SK-N-SH (cell line): Measurements from ENCODE around the gene EPB41L2. TPM values are rescaled to one million over a fixed set of nuclear protein-coding genes. Genes with fewer than 3 reads are reported as not detected.
A peak's percentile ranks its signal among the peaks of the same experiment; 100 is the strongest.

Experiments
- CTCF ChIA-PET: fragments of 300-600, 350-600 bp; formaldehyde crosslinking; extraction: SDS; loops from one replicate; lab custom pipeline; 2021; lab: Yijun Ruan, JAX
- POLR2A ChIA-PET: fragments of 350-600 bp; sonication (Branson Sonifier 250); formaldehyde crosslinking; extraction: SDS; loops from one replicate; lab custom pipeline; 2020; ENCODE audit warnings: antibody characterized with exemption, inconsistent platforms; lab: Yijun Ruan, JAX
- DNase-seq: peaks from one replicate; pipeline ENCODE4 v3.0.0; 2012
- H2AFZ ChIP-seq: fragments of 200-600 bp; sonication (generic); 2 replicates; pipeline ENCODE4 v1.8.1; 2016; ENCODE audit warnings: antibody characterized with exemption, mild to moderate bottlenecking, low read depth
- H3F3A ChIP-seq: fragments of 200-600 bp; sonication (generic); replicated peaks from 2 replicates; pipeline ENCODE3; 2016; ENCODE audit warnings: antibody characterized with exemption, mild to moderate bottlenecking; ENCODE audit not compliant: insufficient read depth
- H3K27ac ChIP-seq, 2 experiments: fragments of 200-500 bp in 1 of 2; fragments of 200-600 bp in 1 of 2; sonication (Bioruptor generic) in 1 of 2; sonication (generic), shearing (Covaris generic) in 1 of 2; 2 replicates each; pipeline versions ENCODE4 v1.5.1 to v1.6.1; 2014 to 2016; ENCODE audit warnings: low read depth in 2 of 2, inconsistent platforms in 1 of 2, low read length in 1 of 2, mild to moderate bottlenecking in 1 of 2, mixed read lengths in 1 of 2
- H3K27me3 ChIP-seq: fragments of 200-600 bp; sonication (generic), shearing (Covaris generic); 2 replicates; pipeline ENCODE4 v1.6.1; 2016; ENCODE audit warnings: mixed run types; ENCODE audit not compliant: insufficient read depth
- H3K36me3 ChIP-seq, 2 experiments: fragments of 200-500 bp in 1 of 2; fragments of 200-600 bp in 1 of 2; sonication (Bioruptor generic) in 1 of 2; sonication (generic) in 1 of 2; replicated peaks in 1 of 2; 2 replicates each; pipeline versions ENCODE3 to v1.5.1; 2014 to 2016; ENCODE audit warnings: low read length in 1 of 2, mild to moderate bottlenecking in 1 of 2; ENCODE audit not compliant: insufficient read depth in 2 of 2, control insufficient read depth in 1 of 2
- H3K4me1 ChIP-seq, 2 experiments: fragments of 200-500 bp in 1 of 2; fragments of 200-600 bp in 1 of 2; sonication (Bioruptor generic) in 1 of 2; sonication (generic), shearing (Covaris generic) in 1 of 2; 2 replicates each; pipeline versions ENCODE4 v1.5.1 to v1.6.1; 2014 to 2016; ENCODE audit warnings: low read depth in 1 of 2, low read length in 1 of 2, mixed run types in 1 of 2; ENCODE audit not compliant: insufficient read depth in 2 of 2, control insufficient read depth in 1 of 2
- H3K4me2 ChIP-seq: fragments of 200-600 bp; sonication (generic), shearing (Covaris generic); 2 replicates; pipeline ENCODE4 v1.6.1; 2017; ENCODE audit warnings: mixed run types
- H3K4me3 ChIP-seq, 2 experiments: fragments of 200-500 bp in 1 of 2; fragments of 200-600 bp in 1 of 2; sonication (Bioruptor generic) in 1 of 2; sonication (generic), shearing (Covaris generic) in 1 of 2; 2 replicates each; pipeline versions ENCODE4 v1.5.1 to v1.8.1; 2014 to 2016; ENCODE audit warnings: low read depth in 2 of 2, inconsistent platforms in 1 of 2, low read length in 1 of 2, mild to moderate bottlenecking in 1 of 2, mixed read lengths in 1 of 2, moderate library complexity in 1 of 2
- H3K79me2 ChIP-seq: fragments of 200-600 bp; sonication (generic); 2 replicates; pipeline ENCODE4 v1.8.1; 2017; ENCODE audit warnings: mild to moderate bottlenecking; ENCODE audit not compliant: insufficient read depth
- H3K9ac ChIP-seq: fragments of 200-600 bp; sonication (generic); 2 replicates; pipeline ENCODE4 v1.6.1; 2017; ENCODE audit warnings: mixed run types
- H3K9me2 ChIP-seq: fragments of 200-600 bp; sonication (generic); 2 replicates; pipeline ENCODE4 v1.6.1; 2017; ENCODE audit warnings: mixed run types
- H3K9me3 ChIP-seq: fragments of 200-600 bp; sonication (generic); 2 replicates; pipeline ENCODE4 v1.6.1; 2017; ENCODE audit warnings: mixed run types, mild to moderate bottlenecking, moderate library complexity
- H4K20me1 ChIP-seq: fragments of 200-600 bp; sonication (generic); 2 replicates; pipeline ENCODE4 v1.6.1; 2017; ENCODE audit warnings: mild to moderate bottlenecking, mixed run types; ENCODE audit not compliant: insufficient read depth
- CHD2 ChIP-seq: fragments of 150-350 bp; IDR thresholded peaks from 2 replicates; pipeline ENCODE4 v1.6.1; 2018; ENCODE audit warnings: low read length; ENCODE audit not compliant: partially characterized antibody
- ELF1 ChIP-seq: IDR thresholded peaks from 2 replicates; pipeline ENCODE4 v1.4.0; 2012
- EZH2phosphoT487 ChIP-seq: fragments of 200-600 bp; sonication (generic); IDR thresholded peaks from 2 replicates; pipeline ENCODE4 v1.6.1; 2017; ENCODE audit warnings: low read depth, mixed run types, mild to moderate bottlenecking, antibody characterized with exemption, moderate library complexity, borderline replicate concordance
- GATA2 ChIP-seq: sonication (generic); formaldehyde crosslinking; IDR thresholded peaks from 2 replicates; pipeline ENCODE4 v1.5.0; 2020; ENCODE audit warnings: mild to moderate bottlenecking, missing genetic modification reagents
- JUND ChIP-seq: IDR thresholded peaks from 2 replicates; pipeline ENCODE4 v1.4.0; 2012
- MXI1 ChIP-seq: IDR thresholded peaks from 2 replicates; pipeline ENCODE4 v1.6.1; 2012; ENCODE audit warnings: mild to moderate bottlenecking, low read depth, low read length, improper control_type of control experiment
- NRF1 ChIP-seq: IDR thresholded peaks from 2 replicates; pipeline ENCODE4 v1.6.1; 2012; ENCODE audit warnings: low read depth, mild to moderate bottlenecking, low read length
- RAD21 ChIP-seq: IDR thresholded peaks from 2 replicates; pipeline ENCODE4 v1.6.1; 2012; ENCODE audit warnings: mild to moderate bottlenecking, low read length
- TAF1 ChIP-seq: IDR thresholded peaks from 2 replicates; pipeline ENCODE4 v1.6.1; 2012; ENCODE audit warnings: low read depth, mild to moderate bottlenecking, low read length, moderate library complexity, borderline replicate concordance
- TCF12 ChIP-seq: IDR thresholded peaks from 2 replicates; pipeline ENCODE4 v1.4.0; 2012
- YY1 ChIP-seq: IDR thresholded peaks from 2 replicates; pipeline ENCODE4 v1.4.0; 2012; ENCODE audit warnings: low read depth, mild to moderate bottlenecking
- WGBS: methylation state at CpG from one replicate; pipeline ENCODE4 v1.1.6; 2017; ENCODE audit warnings: low lambda C conversion rate; 5-methylcytosine and 5-hydroxymethylcytosine counted together
- polyA plus RNA-seq, 3 experiments: library from polyadenylated mRNA; depleted of rRNA; stranded (reverse); fragments of >200 nt; gene quantifications; 2 replicates each; pipeline ENCODE4 v1.2.3, GENCODE V29; 2012
- TF ChIP-seq, protein P1 (sequence below): fragments of 200-600 bp; sonication (generic); IDR thresholded peaks from 2 replicates; pipeline ENCODE4 v1.6.1; 2017; ENCODE audit warnings: antibody characterized with exemption, mild to moderate bottlenecking, moderate library complexity
- TF ChIP-seq, protein P2 (sequence below): IDR thresholded peaks from 2 replicates; pipeline ENCODE4; 2012
- TF ChIP-seq, protein P3 (sequence below): fragments of 150-350 bp; IDR thresholded peaks from 2 replicates; pipeline ENCODE4 v1.6.1; 2016; ENCODE audit warnings: mild to moderate bottlenecking, low read depth, low read length
- TF ChIP-seq, protein P4 (sequence below): IDR thresholded peaks from 2 replicates; pipeline ENCODE4 v1.4.0; 2012; ENCODE audit warnings: low read depth, borderline replicate concordance

EPB41L2 gene
- polyA plus RNA-seq, 1 of the 3 experiments (the other 2 are of a cell fraction), result 1.4 TPM

DNA sequence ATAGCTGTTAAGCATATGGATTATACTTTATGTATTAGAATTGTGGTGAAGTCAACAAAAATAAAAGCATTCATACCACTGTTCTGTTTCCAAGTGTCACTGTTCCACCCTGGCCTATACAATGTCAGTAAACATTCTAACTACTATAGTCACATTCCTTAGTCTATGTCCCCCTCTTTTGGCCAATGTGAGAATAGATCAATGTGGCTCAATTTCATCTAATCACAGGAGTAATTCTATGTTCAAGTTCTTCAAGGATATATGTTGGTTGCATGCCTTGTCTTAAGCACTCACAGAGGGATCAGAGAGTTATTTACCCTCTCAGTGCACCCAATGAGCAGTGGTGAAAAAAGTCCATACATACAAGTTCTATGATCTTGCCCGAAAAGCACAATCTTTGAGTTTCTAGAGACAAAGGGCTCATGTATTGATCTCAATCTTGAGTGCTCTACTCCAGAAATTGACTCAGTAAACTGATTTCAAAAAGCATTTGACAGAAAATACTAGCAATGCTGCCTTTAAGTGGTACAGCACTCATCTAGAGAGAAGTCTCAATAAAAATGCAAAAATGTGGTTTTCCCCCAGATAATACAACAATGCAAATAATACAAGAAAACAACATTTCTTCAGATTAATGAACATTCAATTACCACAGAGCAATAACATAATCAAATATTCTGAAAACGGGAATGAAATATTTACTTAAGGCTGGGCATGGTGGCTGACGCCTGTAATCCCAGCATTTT is 219.3 kb downstream of the EPB41L2 start (continued):
- TF ChIP-seq, protein P1, sequence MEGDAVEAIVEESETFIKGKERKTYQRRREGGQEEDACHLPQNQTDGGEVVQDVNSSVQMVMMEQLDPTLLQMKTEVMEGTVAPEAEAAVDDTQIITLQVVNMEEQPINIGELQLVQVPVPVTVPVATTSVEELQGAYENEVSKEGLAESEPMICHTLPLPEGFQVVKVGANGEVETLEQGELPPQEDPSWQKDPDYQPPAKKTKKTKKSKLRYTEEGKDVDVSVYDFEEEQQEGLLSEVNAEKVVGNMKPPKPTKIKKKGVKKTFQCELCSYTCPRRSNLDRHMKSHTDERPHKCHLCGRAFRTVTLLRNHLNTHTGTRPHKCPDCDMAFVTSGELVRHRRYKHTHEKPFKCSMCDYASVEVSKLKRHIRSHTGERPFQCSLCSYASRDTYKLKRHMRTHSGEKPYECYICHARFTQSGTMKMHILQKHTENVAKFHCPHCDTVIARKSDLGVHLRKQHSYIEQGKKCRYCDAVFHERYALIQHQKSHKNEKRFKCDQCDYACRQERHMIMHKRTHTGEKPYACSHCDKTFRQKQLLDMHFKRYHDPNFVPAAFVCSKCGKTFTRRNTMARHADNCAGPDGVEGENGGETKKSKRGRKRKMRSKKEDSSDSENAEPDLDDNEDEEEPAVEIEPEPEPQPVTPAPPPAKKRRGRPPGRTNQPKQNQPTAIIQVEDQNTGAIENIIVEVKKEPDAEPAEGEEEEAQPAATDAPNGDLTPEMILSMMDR, result peak; percentile 84
- no peak for TF ChIP-seq ELF1
- no peak for TF ChIP-seq JUND
- no peak for TF ChIP-seq TAF1
- TF ChIP-seq, all 33 proteins: peak for 3

DNA sequence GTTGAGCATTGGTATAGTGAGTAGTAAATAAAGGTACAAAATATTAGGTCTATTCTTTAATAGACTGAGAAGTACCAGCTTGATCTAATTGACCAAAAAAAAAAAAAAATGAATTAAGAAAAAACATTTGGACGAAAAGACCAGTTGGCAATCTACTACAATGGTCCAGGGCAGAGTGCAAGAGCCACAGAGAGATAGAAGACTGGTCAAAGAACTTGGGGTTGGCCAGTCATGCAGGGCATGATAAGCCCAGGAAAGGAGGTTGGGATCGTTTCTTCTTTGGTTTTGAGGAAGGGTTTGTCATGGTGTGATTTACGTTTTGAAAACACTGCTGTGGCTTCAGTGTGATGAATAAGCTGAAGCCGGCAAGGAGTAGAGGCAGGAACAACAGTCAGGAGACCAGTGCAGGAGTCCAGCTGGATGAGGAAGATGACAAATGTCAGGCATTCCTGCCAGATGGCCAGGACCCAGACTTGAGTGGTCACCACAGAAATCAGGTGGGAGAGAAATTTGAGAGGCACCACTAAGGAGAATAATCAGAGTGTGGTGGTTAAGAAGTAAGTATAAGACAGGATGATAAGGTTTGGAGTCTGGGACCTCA is 221.8 kb downstream of the EPB41L2 start:
- Histone ChIP-seq H3K9me3 (no peaks in the 10 kb centered on the region), H3K36me3 (no peaks in the 10 kb centered on the region), H3K4me1 (no peaks in the 10 kb centered on the region; a peak in 1 of 4 replicates), H3K79me2 (no peaks in the 10 kb centered on the region), H3K27ac (no peak overlapping the region), H3K27me3 (no peaks in the 10 kb centered on the region), H3K9ac (no peak overlapping the region), H3F3A (peaks cover 6% of the 10 kb centered on the region), H2AFZ (no peak overlapping the region), H3K4me3 (no peak overlapping the region), H3K4me2 (no peak overlapping the region), H4K20me1 (no peaks in the 10 kb centered on the region), H3K9me2 (no peaks in the 10 kb centered on the region)
- TF ChIP-seq GATA2 (CRISPR knock-in tag) (no peak), TCF12 (peak; percentile 20; the same call in 1 of the 2 replicates), EZH2phosphoT487 (no peak)
- TF ChIP-seq, protein P2, sequence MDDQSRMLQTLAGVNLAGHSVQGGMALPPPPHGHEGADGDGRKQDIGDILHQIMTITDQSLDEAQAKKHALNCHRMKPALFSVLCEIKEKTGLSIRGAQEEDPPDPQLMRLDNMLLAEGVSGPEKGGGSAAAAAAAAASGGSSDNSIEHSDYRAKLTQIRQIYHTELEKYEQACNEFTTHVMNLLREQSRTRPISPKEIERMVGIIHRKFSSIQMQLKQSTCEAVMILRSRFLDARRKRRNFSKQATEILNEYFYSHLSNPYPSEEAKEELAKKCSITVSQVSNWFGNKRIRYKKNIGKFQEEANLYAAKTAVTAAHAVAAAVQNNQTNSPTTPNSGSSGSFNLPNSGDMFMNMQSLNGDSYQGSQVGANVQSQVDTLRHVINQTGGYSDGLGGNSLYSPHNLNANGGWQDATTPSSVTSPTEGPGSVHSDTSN, result peak; percentile 48
- whole genome bisulfite sequencing, result 46% methylated on average over 4 of the region's 4 CpGs
- CTCF ChIA-PET, result no interaction called here
- DNase-seq, result no peak
- POLR2A ChIA-PET, result no interaction called here

DNA sequence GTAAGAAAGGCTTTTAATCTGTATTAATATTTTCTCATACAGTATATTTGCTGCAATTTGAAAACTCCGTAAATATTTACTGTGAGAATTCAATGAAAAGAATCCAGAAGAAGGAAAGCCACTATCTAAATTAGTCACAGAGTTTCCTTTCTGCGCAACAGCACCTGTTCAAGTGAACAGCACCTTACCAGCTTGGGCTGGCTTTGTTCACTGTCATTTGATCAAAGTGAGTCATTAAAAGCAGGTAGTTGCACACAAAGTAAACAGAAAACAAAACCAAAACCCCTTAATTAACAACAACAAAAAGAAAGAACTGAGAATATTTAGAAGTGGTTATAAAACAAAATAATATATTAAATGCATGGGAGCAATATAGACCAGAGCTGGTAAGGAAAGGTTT is 223.0 kb downstream of the EPB41L2 start:
- Histone ChIP-seq H3K27me3 (no peaks in the 10 kb centered on the region), H3K4me1 (no peaks in the 10 kb centered on the region; a peak in 1 of 4 replicates), H4K20me1 (no peaks in the 10 kb centered on the region), H3K27ac (no peak overlapping the region), H3K4me3 (no peak overlapping the region), H3K9me3 (no peaks in the 10 kb centered on the region), H3F3A (peaks cover 6% of the 10 kb centered on the region), H3K9ac (no peak overlapping the region), H3K9me2 (no peaks in the 10 kb centered on the region), H3K79me2 (no peaks in the 10 kb centered on the region), H3K36me3 (no peaks in the 10 kb centered on the region), H3K4me2 (no peak overlapping the region), H2AFZ (no peak overlapping the region)
- DNase-seq, result no peak
- WGBS, result 79% methylated on average over 2 of the region's 2 CpGs
- POLR2A ChIA-PET, result no interaction called here
- CTCF ChIA-PET, result no interaction called here
- no peak for TF ChIP-seq GATA2 (CRISPR knock-in tag)
- no peak for TF ChIP-seq RAD21
- TF ChIP-seq NRF1, result no peak
- TF ChIP-seq MXI1, result no peak
- no peak for TF ChIP-seq CHD2
- TF ChIP-seq YY1, result no peak
- no peak for TF ChIP-seq ELF1
- TF ChIP-seq, protein P1, result no peak
- TF ChIP-seq, protein P3, sequence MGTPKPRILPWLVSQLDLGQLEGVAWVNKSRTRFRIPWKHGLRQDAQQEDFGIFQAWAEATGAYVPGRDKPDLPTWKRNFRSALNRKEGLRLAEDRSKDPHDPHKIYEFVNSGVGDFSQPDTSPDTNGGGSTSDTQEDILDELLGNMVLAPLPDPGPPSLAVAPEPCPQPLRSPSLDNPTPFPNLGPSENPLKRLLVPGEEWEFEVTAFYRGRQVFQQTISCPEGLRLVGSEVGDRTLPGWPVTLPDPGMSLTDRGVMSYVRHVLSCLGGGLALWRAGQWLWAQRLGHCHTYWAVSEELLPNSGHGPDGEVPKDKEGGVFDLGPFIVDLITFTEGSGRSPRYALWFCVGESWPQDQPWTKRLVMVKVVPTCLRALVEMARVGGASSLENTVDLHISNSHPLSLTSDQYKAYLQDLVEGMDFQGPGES, result no peak
- TF ChIP-seq, protein P4, sequence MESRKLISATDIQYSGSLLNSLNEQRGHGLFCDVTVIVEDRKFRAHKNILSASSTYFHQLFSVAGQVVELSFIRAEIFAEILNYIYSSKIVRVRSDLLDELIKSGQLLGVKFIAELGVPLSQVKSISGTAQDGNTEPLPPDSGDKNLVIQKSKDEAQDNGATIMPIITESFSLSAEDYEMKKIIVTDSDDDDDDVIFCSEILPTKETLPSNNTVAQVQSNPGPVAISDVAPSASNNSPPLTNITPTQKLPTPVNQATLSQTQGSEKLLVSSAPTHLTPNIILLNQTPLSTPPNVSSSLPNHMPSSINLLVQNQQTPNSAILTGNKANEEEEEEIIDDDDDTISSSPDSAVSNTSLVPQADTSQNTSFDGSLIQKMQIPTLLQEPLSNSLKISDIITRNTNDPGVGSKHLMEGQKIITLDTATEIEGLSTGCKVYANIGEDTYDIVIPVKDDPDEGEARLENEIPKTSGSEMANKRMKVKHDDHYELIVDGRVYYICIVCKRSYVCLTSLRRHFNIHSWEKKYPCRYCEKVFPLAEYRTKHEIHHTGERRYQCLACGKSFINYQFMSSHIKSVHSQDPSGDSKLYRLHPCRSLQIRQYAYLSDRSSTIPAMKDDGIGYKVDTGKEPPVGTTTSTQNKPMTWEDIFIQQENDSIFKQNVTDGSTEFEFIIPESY, result no peak
